ENCODE results near the gene ANKS1B.

Gene ANKS1B

GRCh38 chr12:99157946-99158345, 826.8 kb downstream of the ANKS1B start:
- H3K36me3 ChIP-seq (ENCODE audit: insufficient read depth, low read length), result no peaks in the 10 kb centered on the region
- TF ChIP-seq CTCF (IDR thresholded peaks at IDR 0.05; ENCODE audit: low read length) (no peak), EZH2 (IDR thresholded peaks at IDR 0.05; ENCODE audit: borderline replicate concordance, low read length) (no peak)
- H3K4me3 ChIP-seq (ENCODE audit: low read depth, low read length, poor library complexity, severe bottlenecking), result no peak overlapping the region
- H3K79me2 ChIP-seq (ENCODE audit: insufficient read depth, low read length), result no peaks in the 10 kb centered on the region
- no peaks in the 10 kb centered on the region for H3K4me1 ChIP-seq (ENCODE audit: insufficient read depth, low read length, severe bottlenecking)
- no peaks in the 10 kb centered on the region for H3K27me3 ChIP-seq (ENCODE audit: insufficient read depth, low read length)
- no peaks in the 10 kb centered on the region for H3K9me3 ChIP-seq (ENCODE audit: low read length)
- H2AFZ ChIP-seq (ENCODE audit: low read length), result no peak overlapping the region
- H3F3A ChIP-seq (ENCODE audit: insufficient read depth, low read length), result no peaks in the 10 kb centered on the region
- no peak overlapping the region for H3K9ac ChIP-seq (ENCODE audit: low read length)
- no peak overlapping the region for H3K4me2 ChIP-seq (ENCODE audit: low read length)
- no peaks in the 10 kb centered on the region for H4K20me1 ChIP-seq (ENCODE audit: insufficient read depth, low read length)
- H3K27ac ChIP-seq (ENCODE audit: low read depth, low read length, poor library complexity, severe bottlenecking), result no peak overlapping the region
- no peaks in the 10 kb centered on the region for H3K9me2 ChIP-seq (ENCODE audit: low read depth, low read length)

- H3K9me2 ChIP-seq (ENCODE audit: low read depth, low read length), result no peaks in the 10 kb centered on the region
These were observed 829.8 kb downstream of the ANKS1B start for GRCh38 chr12:99154983-99155336.

GRCh38 chr12:99154216-99154982, 830.3 kb downstream of the ANKS1B start:
- Histone ChIP-seq H3K79me2 (ENCODE audit: insufficient read depth, low read length) (no peaks in the 10 kb centered on the region), H3K9me2 (ENCODE audit: low read depth, low read length) (no peaks in the 10 kb centered on the region), H3K4me3 (ENCODE audit: low read depth, low read length, poor library complexity, severe bottlenecking) (no peak overlapping the region), H3K9me3 (ENCODE audit: low read length) (no peaks in the 10 kb centered on the region), H3K9ac (ENCODE audit: low read length) (no peak overlapping the region), H3K36me3 (ENCODE audit: insufficient read depth, low read length) (no peaks in the 10 kb centered on the region), H2AFZ (ENCODE audit: low read length) (no peak overlapping the region), H3F3A (ENCODE audit: insufficient read depth, low read length) (no peaks in the 10 kb centered on the region), H3K4me2 (ENCODE audit: low read length) (no peak overlapping the region), H4K20me1 (ENCODE audit: insufficient read depth, low read length) (no peaks in the 10 kb centered on the region), H3K27ac (ENCODE audit: low read depth, low read length, poor library complexity, severe bottlenecking) (no peak overlapping the region), H3K4me1 (ENCODE audit: insufficient read depth, low read length, severe bottlenecking) (no peaks in the 10 kb centered on the region), H3K27me3 (ENCODE audit: insufficient read depth, low read length) (no peaks in the 10 kb centered on the region)
- no peak for TF ChIP-seq EZH2 (IDR thresholded peaks at IDR 0.05; ENCODE audit: borderline replicate concordance, low read length)
- no peak for TF ChIP-seq CTCF (IDR thresholded peaks at IDR 0.05; ENCODE audit: low read length)

More at GRCh38 chr12:99154983-99155336, 829.8 kb downstream of the ANKS1B start:
- Histone ChIP-seq H3K27me3 (ENCODE audit: insufficient read depth, low read length) (no peaks in the 10 kb centered on the region), H3K9me3 (ENCODE audit: low read length) (no peaks in the 10 kb centered on the region), H3K4me3 (ENCODE audit: low read depth, low read length, poor library complexity, severe bottlenecking) (no peak overlapping the region), H2AFZ (ENCODE audit: low read length) (no peak overlapping the region), H4K20me1 (ENCODE audit: insufficient read depth, low read length) (no peaks in the 10 kb centered on the region), H3K9ac (ENCODE audit: low read length) (no peak overlapping the region), H3F3A (ENCODE audit: insufficient read depth, low read length) (no peaks in the 10 kb centered on the region), H3K36me3 (ENCODE audit: insufficient read depth, low read length) (no peaks in the 10 kb centered on the region), H3K4me2 (ENCODE audit: low read length) (no peak overlapping the region), H3K4me1 (ENCODE audit: insufficient read depth, low read length, severe bottlenecking) (no peaks in the 10 kb centered on the region), H3K27ac (ENCODE audit: low read depth, low read length, poor library complexity, severe bottlenecking) (no peak overlapping the region), H3K79me2 (ENCODE audit: insufficient read depth, low read length) (no peaks in the 10 kb centered on the region)
- TF ChIP-seq CTCF (IDR thresholded peaks at IDR 0.05; ENCODE audit: low read length) (no peak), EZH2 (IDR thresholded peaks at IDR 0.05; ENCODE audit: borderline replicate concordance, low read length) (no peak)

All from OCI-LY1 (cell line).